Trophoblast cell (in vitro differentiated cells and primary cell): ENCODE measurements around the gene KCNMB2.

Experiments used
- DNase-seq, 2 donors: peaks; one replicate each; pipeline ENCODE4 v3.0.0-alpha.2; 2016
- H2AFZ ChIP-seq: 2 replicates; pipeline ENCODE4 v1.6.1; 2013; ENCODE audit warnings: low read length, moderate library complexity, mild to moderate bottlenecking; ENCODE audit not compliant: insufficient read depth, poor library complexity
- H2AK5ac ChIP-seq: 2 replicates; pipeline ENCODE4 v1.6.1; 2013; ENCODE audit warnings: mild to moderate bottlenecking, low read length
- H2BK120ac ChIP-seq: 2 replicates; pipeline ENCODE4 v1.6.1; 2013; ENCODE audit warnings: low read length, mild to moderate bottlenecking, moderate library complexity; ENCODE audit not compliant: insufficient read depth, poor library complexity
- H2BK12ac ChIP-seq: 2 replicates; pipeline ENCODE4 v1.6.1; 2013; ENCODE audit warnings: mild to moderate bottlenecking, low read length, moderate library complexity
- H2BK5ac ChIP-seq: 2 replicates; pipeline ENCODE4 v1.6.1; 2013; ENCODE audit warnings: low read length, low read depth, moderate library complexity, mild to moderate bottlenecking; ENCODE audit not compliant: poor library complexity
- H3K14ac ChIP-seq: 2 replicates; pipeline ENCODE4 v1.6.1; 2013; ENCODE audit warnings: mild to moderate bottlenecking, low read length
- H3K18ac ChIP-seq: 2 replicates; pipeline ENCODE4 v1.6.1; 2013; ENCODE audit warnings: mild to moderate bottlenecking, low read length
- H3K23ac ChIP-seq: 2 replicates; pipeline ENCODE4 v1.6.1; 2013; ENCODE audit warnings: low read length
- H3K27ac ChIP-seq: 2 replicates; pipeline ENCODE4 v1.5.1; 2013; ENCODE audit warnings: low read depth, mild to moderate bottlenecking, inconsistent platforms, low read length, moderate library complexity
- H3K27me3 ChIP-seq: 2 replicates; pipeline ENCODE4 v1.6.1; 2013; ENCODE audit warnings: inconsistent platforms, mild to moderate bottlenecking, low read length, moderate library complexity; ENCODE audit not compliant: insufficient read depth
- H3K36me3 ChIP-seq, 2 experiments: 1 replicate in 1 of 2; 2 replicates in 1 of 2; pipeline ENCODE4 v1.6.1; 2013; ENCODE audit warnings: low read length in 2 of 2, mild to moderate bottlenecking in 2 of 2, moderate library complexity in 1 of 2; ENCODE audit not compliant: insufficient read depth in 2 of 2, control insufficient read depth in 1 of 2
- H3K4ac ChIP-seq: 2 replicates; pipeline ENCODE4 v1.6.1; 2013; ENCODE audit warnings: low read depth, mild to moderate bottlenecking, low read length, moderate library complexity
- H3K4me1 ChIP-seq, 2 experiments: 1 replicate in 1 of 2; 2 replicates in 1 of 2; pipeline ENCODE4 v1.6.1; 2013; ENCODE audit warnings: low read length in 2 of 2, mild to moderate bottlenecking in 2 of 2, moderate library complexity in 1 of 2; ENCODE audit not compliant: insufficient read depth in 2 of 2, control insufficient read depth in 1 of 2
- H3K4me2 ChIP-seq: 2 replicates; pipeline ENCODE4 v1.6.1; 2013; ENCODE audit warnings: inconsistent platforms, mild to moderate bottlenecking, low read length, moderate library complexity
- H3K4me3 ChIP-seq: 2 replicates; pipeline ENCODE4 v1.5.1; 2013; ENCODE audit warnings: mild to moderate bottlenecking, low read depth, low read length, inconsistent platforms
- H3K79me1 ChIP-seq: one replicate; pipeline ENCODE4 v1.6.1; 2013; ENCODE audit warnings: low read length
- H3K79me2 ChIP-seq: 2 replicates; pipeline ENCODE4 v1.6.1; 2013; ENCODE audit warnings: low read length, mild to moderate bottlenecking; ENCODE audit not compliant: control insufficient read depth, insufficient read depth, poor library complexity
- H3K9ac ChIP-seq: 2 replicates; pipeline ENCODE4 v1.6.1; 2013; ENCODE audit warnings: mild to moderate bottlenecking, low read length
- H3K9me3 ChIP-seq: 2 replicates; pipeline ENCODE4 v1.6.1; 2013; ENCODE audit warnings: low read depth, mild to moderate bottlenecking, control low read depth, inconsistent platforms, low read length; ENCODE audit not compliant: insufficient read depth
- H4K12ac ChIP-seq: 2 replicates; pipeline ENCODE4 v1.6.1; 2013; ENCODE audit warnings: low read depth, mild to moderate bottlenecking, low read length, moderate library complexity
- H4K8ac ChIP-seq: 2 replicates; pipeline ENCODE4 v1.6.1; 2013; ENCODE audit warnings: low read depth, mild to moderate bottlenecking, low read length, moderate library complexity
- H4K91ac ChIP-seq: one replicate; pipeline ENCODE4 v1.6.1; 2013; ENCODE audit warnings: low read depth, mild to moderate bottlenecking, low read length, moderate library complexity
- WGBS: extraction: QIAGEN DNeasy Blood & Tissue Kit; methylation state at CpG from one replicate; pipeline ENCODE4 v1.1.7; 2013; ENCODE audit warnings: missing lambda C conversion rate; ENCODE audit not compliant: insufficient read length, insufficient coverage; ENCODE audit errors: extremely low coverage; 5-methylcytosine and 5-hydroxymethylcytosine counted together

The KCNMB2 gene

GRCh38 chr3:178835033-178835432 lies 298.8 kb downstream of the KCNMB2 start:
- Histone ChIP-seq H2BK5ac (no peak overlapping the region), H3K27ac (no peak overlapping the region), H4K91ac (no peak overlapping the region), H2AK5ac (no peak overlapping the region), H3K4me3 (no peak overlapping the region), H3K36me3 (no peaks in the 10 kb centered on the region), H2BK120ac (no peak overlapping the region), H2AFZ (no peak overlapping the region), H3K14ac (no peak overlapping the region), H3K23ac (no peak overlapping the region), H3K4me1 (no peaks in the 10 kb centered on the region), H3K9ac (no peak overlapping the region), H3K79me1 (no peaks in the 10 kb centered on the region), H3K18ac (no peak overlapping the region), H3K9me3 (peaks cover under 1% of the 10 kb centered on the region), H4K8ac (no peak overlapping the region), H3K4me2 (no peak overlapping the region), H2BK12ac (no peak overlapping the region), H3K79me2 (no peaks in the 10 kb centered on the region), H3K27me3 (no peaks in the 10 kb centered on the region), H4K12ac (no peak overlapping the region), H3K4ac (no peak overlapping the region)
- WGBS = no CpG with 5 or more reads among the region's 3 CpGs
- DNase-seq = peak in 1 of 2 donors; percentile 18

- Histone ChIP-seq H2AFZ (no peak overlapping the region), H3K4ac (no peak overlapping the region), H3K36me3 (no peaks in the 10 kb centered on the region), H2BK120ac (no peak overlapping the region), H4K12ac (no peak overlapping the region), H2AK5ac (no peak overlapping the region), H3K9ac (no peak overlapping the region), H3K79me1 (no peaks in the 10 kb centered on the region), H3K14ac (no peak overlapping the region), H3K4me2 (no peak overlapping the region), H3K4me1 (no peaks in the 10 kb centered on the region), H2BK12ac (no peak overlapping the region), H3K27ac (no peak overlapping the region), H3K27me3 (no peaks in the 10 kb centered on the region), H3K79me2 (no peaks in the 10 kb centered on the region), H3K9me3 (peaks cover 5% of the 10 kb centered on the region), H2BK5ac (no peak overlapping the region), H3K23ac (no peak overlapping the region), H3K4me3 (no peak overlapping the region), H4K91ac (no peak overlapping the region), H3K18ac (no peak overlapping the region), H4K8ac (no peak overlapping the region)
- DNase-seq = no peak
These were observed 301.3 kb downstream of the KCNMB2 start for GRCh38 chr3:178837512-178837911.

DNA sequence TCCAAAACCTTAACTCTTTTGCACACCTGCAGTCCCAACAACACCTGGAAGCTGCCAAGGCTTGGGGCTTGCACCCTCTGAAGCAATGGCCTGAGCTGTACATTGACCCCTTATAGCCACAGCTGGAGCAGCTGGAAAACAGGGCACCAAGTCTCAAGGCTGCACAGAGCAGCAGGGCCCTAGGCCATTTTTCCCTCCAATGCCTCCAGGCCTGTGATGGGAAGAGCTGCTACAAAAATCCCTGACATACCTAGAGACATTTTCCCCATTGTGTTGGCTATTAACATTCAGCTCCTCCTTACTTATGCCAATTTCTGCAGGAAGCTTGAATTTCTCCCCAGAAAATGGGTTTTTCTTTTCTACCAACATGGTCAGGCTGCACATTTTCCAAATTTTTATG lies 304.4 kb downstream of the KCNMB2 start:
- no peaks in the 10 kb centered on the region for H3K36me3 ChIP-seq
- H3K27ac ChIP-seq = no peak overlapping the region
- no peak overlapping the region for H2AK5ac ChIP-seq
- H3K23ac ChIP-seq = no peak overlapping the region
- no peak overlapping the region for H2BK5ac ChIP-seq
- no peak overlapping the region for H4K12ac ChIP-seq
- no peaks in the 10 kb centered on the region for H3K79me2 ChIP-seq
- no peak overlapping the region for H4K8ac ChIP-seq
- no peak overlapping the region for H4K91ac ChIP-seq
- peaks cover 5% of the 10 kb centered on the region for H3K9me3 ChIP-seq
- H2BK12ac ChIP-seq = no peak overlapping the region
- H3K18ac ChIP-seq = no peak overlapping the region
- H3K27me3 ChIP-seq = no peaks in the 10 kb centered on the region
- no peak overlapping the region for H3K4ac ChIP-seq
- no peak overlapping the region for H3K4me3 ChIP-seq
- no peak overlapping the region for H3K9ac ChIP-seq
- no peak overlapping the region for H2AFZ ChIP-seq
- H3K4me1 ChIP-seq = no peaks in the 10 kb centered on the region
- H2BK120ac ChIP-seq = no peak overlapping the region
- H3K14ac ChIP-seq = no peak overlapping the region
- peak; percentile 68 to 76 for DNase-seq
- no peak overlapping the region for H3K4me2 ChIP-seq
- no peaks in the 10 kb centered on the region for H3K79me1 ChIP-seq

- no peak overlapping the region for H3K4ac ChIP-seq
- H3K14ac ChIP-seq = no peak overlapping the region
- H2BK5ac ChIP-seq = no peak overlapping the region
- no peaks in the 10 kb centered on the region for H3K79me1 ChIP-seq
- H2AK5ac ChIP-seq = no peak overlapping the region
- no peak overlapping the region for H4K91ac ChIP-seq
- no peak overlapping the region for H2AFZ ChIP-seq
- H3K9ac ChIP-seq = no peak overlapping the region
- H2BK120ac ChIP-seq = no peak overlapping the region
- H3K18ac ChIP-seq = no peak overlapping the region
- H3K36me3 ChIP-seq = no peaks in the 10 kb centered on the region
- peaks cover 5% of the 10 kb centered on the region for H3K9me3 ChIP-seq
- peak; percentile 30 to 70 for DNase-seq
- no peaks in the 10 kb centered on the region for H3K4me1 ChIP-seq
- no peak overlapping the region for H4K8ac ChIP-seq
- no peaks in the 10 kb centered on the region for H3K27me3 ChIP-seq
- no peak overlapping the region for H3K27ac ChIP-seq
- H3K4me2 ChIP-seq = no peak overlapping the region
- no peak overlapping the region for H3K4me3 ChIP-seq
- H2BK12ac ChIP-seq = no peak overlapping the region
- no peak overlapping the region for H3K23ac ChIP-seq
- no peaks in the 10 kb centered on the region for H3K79me2 ChIP-seq
- H4K12ac ChIP-seq = no peak overlapping the region
These were observed 304.8 kb downstream of the KCNMB2 start for GRCh38 chr3:178841011-178841410.

- Histone ChIP-seq H3K9ac (no peak overlapping the region), H3K4ac (no peak overlapping the region), H3K4me3 (no peak overlapping the region), H3K36me3 (no peaks in the 10 kb centered on the region), H3K4me1 (no peaks in the 10 kb centered on the region), H2BK120ac (no peak overlapping the region), H2AK5ac (no peak overlapping the region), H3K4me2 (no peak overlapping the region), H2BK12ac (no peak overlapping the region), H3K18ac (no peak overlapping the region), H4K91ac (no peak overlapping the region), H4K12ac (no peak overlapping the region), H3K79me2 (no peaks in the 10 kb centered on the region), H3K27ac (no peak overlapping the region), H4K8ac (no peak overlapping the region), H3K27me3 (no peaks in the 10 kb centered on the region), H3K14ac (no peak overlapping the region), H2AFZ (no peak overlapping the region), H3K9me3 (peaks cover 5% of the 10 kb centered on the region), H2BK5ac (no peak overlapping the region), H3K23ac (no peak overlapping the region), H3K79me1 (no peaks in the 10 kb centered on the region)
- DNase-seq = peak in 1 of 2 donors; percentile 58
- WGBS = no CpG with 5 or more reads among the region's 2 CpGs
These were observed 308.7 kb downstream of the KCNMB2 start for GRCh38 chr3:178844916-178845315.
